Adrenal gland (tissue), 12 donors: ENCODE measurements around the gene EXTL1. TPM values are rescaled to one million over a fixed set of nuclear protein-coding genes. Genes with fewer than 3 reads are reported as not detected.

Source experiments
- DNase-seq, 7 donors: peaks; one replicate each; pipeline ENCODE4 v3.0.0-alpha.2; 2019 to 2020
- H3K27ac ChIP-seq, 5 donors: fragments of 200-600 bp; sonication (generic) in 4 of 5; 1 replicate in 3 of 5; 2 replicates in 2 of 5; pipeline versions ENCODE4 v1.5.1 to v1.8.0; 2016 to 2020; ENCODE audit warnings: mild to moderate bottlenecking in 1 of 5
- H3K27me3 ChIP-seq: fragments of 200-600 bp; 2 replicates; pipeline ENCODE4 v1.8.0; 2021
- H3K36me3 ChIP-seq, 2 donors: fragments of 200-600 bp; replicated peaks in 1 of 2; 1 replicate in 1 of 2; 2 replicates in 1 of 2; pipeline versions ENCODE4 v1.5.1 to v1.8.0; 2018 to 2022
- H3K4me1 ChIP-seq, 2 donors: fragments of 200-600 bp; replicated peaks in 1 of 2; 1 replicate in 1 of 2; 2 replicates in 1 of 2; pipeline versions ENCODE4 v1.5.1 to v1.8.0; 2018 to 2021
- H3K4me3 ChIP-seq, 4 donors: fragments of 200-600 bp; sonication (generic) in 3 of 4; one replicate each; pipeline ENCODE4 v1.5.1; 2016 to 2018
- H3K9me3 ChIP-seq, 3 donors: fragments of 200-600 bp; sonication (generic) in 1 of 3; replicated peaks in 1 of 3; 1 replicate in 2 of 3; 2 replicates in 1 of 3; pipeline versions ENCODE4 v1.5.1 to v1.8.0; 2016 to 2021
- POLR2A ChIP-seq, 2 donors: fragments of 450-650 bp; IDR thresholded peaks; one replicate each; pipeline ENCODE4 v1.6.1; 2017; ENCODE audit warnings: antibody characterized with exemption in 2 of 2, mild to moderate bottlenecking in 2 of 2, moderate library complexity in 1 of 2
- WGBS, 4 donors: extraction: QIAGEN DNeasy Blood & Tissue Kit in 2 of 4; methylation state at CpG; one replicate each; pipeline versions ENCODE4 v1.1.5 to v1.1.7; 2013 to 2017; 5-methylcytosine and 5-hydroxymethylcytosine counted together
- intact Hi-C, 2 donors: fragments of 100-400 bp; cut with DNase I; formaldehyde crosslinking; loops; one replicate each; pipeline versions ENCODE4 v1.14.1 to v1.15.0; 2022 to 2023
- polyA plus RNA-seq, 3 donors: library from polyadenylated mRNA; stranded (reverse); fragments of 200-250 nt in 2 of 3; fragments of 350-450 nt in 1 of 3; fragmentation: Illumina TruSeq in 1 of 3; extraction: RNeasy Lipid Tissue Mini Kit (QIAGEN cat#74804) in 1 of 3; gene quantifications; one replicate each; pipeline ENCODE4 v1.2.3, GENCODE V29; 2013 to 2014
- total RNA-seq, 9 donors: library from RNA; depleted of rRNA in 4 of 9; stranded (reverse); fragments of >200 nt in 4 of 9; fragments of 120-200 nt in 1 of 9; fragmentation: NEBNext Ultra II Directional in 1 of 9; extraction: Animal tissue kit (Norgen Biotek cat#: 25700) in 1 of 9; gene quantifications; one replicate each; pipeline versions ENCODE4 v1.1.0 to v1.2.4, GENCODE V29; 2013 to 2023
- TF ChIP-seq, protein P1 (sequence below), 6 experiments: fragments of 450-650 bp in 4 of 6; fragments of 200-600 bp in 2 of 6; sonication (generic) in 1 of 6; IDR thresholded peaks; 1 replicate in 5 of 6; 2 replicates in 1 of 6; pipeline versions ENCODE4 v1.5.1 to v1.8.0; 2016 to 2021; ENCODE audit warnings: antibody characterized with exemption in 6 of 6, mild to moderate bottlenecking in 2 of 6, moderate library complexity in 1 of 6
- donor health status: healthy with polysubstance abuse.
- donor health status: Bipolar disorder and iron deficiency.
- donor health status: DM: yes; HTN: yes; CAD: no.
- donor health status: DM: no; HTN: no; CAD: no.
- donor health status: DM: no; HTN: no; CAD: no.
- donor health status: DM: yes; HTN: yes; CAD: no.

The EXTL1 gene
- total and polyA plus RNA-seq, 12 donors = 0.31 to 6.5 (median 1.9) TPM

DNA sequence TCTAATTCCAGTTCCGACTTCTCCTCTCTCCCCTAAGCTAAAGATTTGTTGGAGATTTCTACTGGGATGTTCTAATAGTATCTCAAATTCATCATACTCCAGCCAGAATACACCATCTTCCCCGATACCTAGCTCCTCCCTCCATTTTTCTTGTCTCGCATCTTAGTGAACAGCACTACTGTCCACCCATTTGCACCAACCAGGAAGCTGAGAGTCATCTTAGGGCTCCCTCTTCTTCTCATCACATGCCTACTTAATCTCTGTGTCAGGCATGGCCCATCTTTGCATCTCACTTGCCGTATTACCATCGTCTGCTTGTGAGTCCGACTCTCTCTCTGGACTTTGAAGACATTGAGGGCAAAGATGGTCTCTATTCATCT, 49.4 kb downstream of the EXTL1 start:
- TF ChIP-seq, protein P1, sequence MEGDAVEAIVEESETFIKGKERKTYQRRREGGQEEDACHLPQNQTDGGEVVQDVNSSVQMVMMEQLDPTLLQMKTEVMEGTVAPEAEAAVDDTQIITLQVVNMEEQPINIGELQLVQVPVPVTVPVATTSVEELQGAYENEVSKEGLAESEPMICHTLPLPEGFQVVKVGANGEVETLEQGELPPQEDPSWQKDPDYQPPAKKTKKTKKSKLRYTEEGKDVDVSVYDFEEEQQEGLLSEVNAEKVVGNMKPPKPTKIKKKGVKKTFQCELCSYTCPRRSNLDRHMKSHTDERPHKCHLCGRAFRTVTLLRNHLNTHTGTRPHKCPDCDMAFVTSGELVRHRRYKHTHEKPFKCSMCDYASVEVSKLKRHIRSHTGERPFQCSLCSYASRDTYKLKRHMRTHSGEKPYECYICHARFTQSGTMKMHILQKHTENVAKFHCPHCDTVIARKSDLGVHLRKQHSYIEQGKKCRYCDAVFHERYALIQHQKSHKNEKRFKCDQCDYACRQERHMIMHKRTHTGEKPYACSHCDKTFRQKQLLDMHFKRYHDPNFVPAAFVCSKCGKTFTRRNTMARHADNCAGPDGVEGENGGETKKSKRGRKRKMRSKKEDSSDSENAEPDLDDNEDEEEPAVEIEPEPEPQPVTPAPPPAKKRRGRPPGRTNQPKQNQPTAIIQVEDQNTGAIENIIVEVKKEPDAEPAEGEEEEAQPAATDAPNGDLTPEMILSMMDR (IDR thresholded peaks at IDR 0.05) = no peak
- TF ChIP-seq POLR2A (IDR thresholded peaks at IDR 0.05) = no peak
- intact Hi-C loops = no loop called here
- Histone ChIP-seq H3K27me3 (peaks cover 35% of the 10 kb centered on the region), H3K4me3 (no peak overlapping the region), H3K27ac (no peak overlapping the region), H3K36me3 (no peaks in the 10 kb centered on the region), H3K9me3 (no peaks in the 10 kb centered on the region), H3K4me1 (no peaks in the 10 kb centered on the region)
- no peak for DNase-seq
- 89 to 91% (median 90%) methylated on average over 6 of the region's 6 CpGs for WGBS, 4 donors

DNA sequence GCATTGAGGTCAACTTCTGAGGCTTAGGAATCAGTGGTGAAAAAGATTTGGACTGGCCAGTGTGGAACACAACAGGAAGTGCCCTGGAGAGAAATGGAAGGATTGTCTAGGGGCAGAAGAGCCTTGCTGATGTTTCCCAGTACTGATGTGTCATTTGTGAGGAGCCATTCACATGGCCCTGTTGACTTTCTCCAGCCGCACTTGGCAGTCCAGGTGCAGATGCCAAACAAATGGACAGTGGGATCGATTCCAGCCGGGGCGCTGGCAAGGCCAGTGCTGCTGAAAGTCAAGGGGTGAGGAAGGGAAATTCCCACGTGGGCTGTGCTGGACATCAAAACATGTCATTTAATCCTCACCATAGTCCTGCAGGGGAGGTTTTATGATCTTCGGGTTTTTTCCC, 50.7 kb downstream of the EXTL1 start:
- TF ChIP-seq POLR2A (IDR thresholded peaks at IDR 0.05) = no peak
- TF ChIP-seq, protein P1 (IDR thresholded peaks at IDR 0.05) = no peak
- intact Hi-C loops = no loop called here
- peak in 3 of 7 donors; percentile 8 to 66 (median 32) for DNase-seq
- Histone ChIP-seq H3K27ac (no peak overlapping the region), H3K4me1 (no peaks in the 10 kb centered on the region), H3K9me3 (no peaks in the 10 kb centered on the region), H3K27me3 (peaks cover 36% of the 10 kb centered on the region), H3K4me3 (no peak overlapping the region), H3K36me3 (no peaks in the 10 kb centered on the region)
- WGBS, 4 donors = 20 to 40% (median 30%) methylated on average over 6 of the region's 6 CpGs

DNA sequence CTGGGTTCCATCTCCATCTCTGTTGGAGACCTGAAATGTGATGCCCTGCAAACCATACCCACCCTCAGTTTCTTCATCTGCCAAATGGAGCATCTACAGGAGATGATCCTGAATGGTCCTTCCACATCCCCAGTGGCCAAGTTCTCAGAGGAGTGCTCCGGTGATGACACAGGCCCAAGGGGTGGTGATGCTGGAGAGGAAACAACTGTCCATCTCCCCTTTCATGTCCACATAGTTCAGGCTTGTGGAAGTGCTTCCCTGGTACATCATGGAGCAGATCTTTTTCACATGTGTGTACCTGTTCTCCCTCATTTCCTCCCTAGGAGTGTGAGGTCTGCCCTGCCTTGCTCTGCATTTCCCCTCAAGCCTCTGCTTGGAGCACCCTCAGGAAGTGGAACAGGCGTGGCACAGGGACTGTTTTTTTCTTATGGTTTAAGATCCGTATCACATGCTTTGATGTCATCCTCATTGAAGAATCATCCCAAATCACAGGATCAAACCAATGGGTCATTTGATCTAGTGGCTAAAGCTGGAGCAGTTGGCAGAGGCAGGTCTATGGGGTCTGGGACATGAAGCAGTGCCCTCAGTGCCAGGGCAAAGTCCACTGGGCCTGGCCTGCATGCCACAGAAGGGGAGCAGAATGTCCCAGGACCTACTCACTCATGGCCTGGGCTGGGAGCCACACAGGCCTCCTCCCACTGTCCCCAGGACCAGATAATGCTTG, 54.0 kb downstream of the EXTL1 start:
- Histone ChIP-seq H3K27ac (no peak overlapping the region), H3K27me3 (peaks cover 36% of the 10 kb centered on the region), H3K4me1 (no peaks in the 10 kb centered on the region), H3K36me3 (no peaks in the 10 kb centered on the region), H3K9me3 (no peaks in the 10 kb centered on the region), H3K4me3 (no peak overlapping the region)
- no peak for DNase-seq
- no peak for TF ChIP-seq POLR2A (IDR thresholded peaks at IDR 0.05)
- TF ChIP-seq, protein P1 (IDR thresholded peaks at IDR 0.05) = no peak
- intact Hi-C loops = no loop called here
- 69 to 76% (median 74%) methylated on average over 3 of the region's 3 CpGs for WGBS, 4 donors

DNA sequence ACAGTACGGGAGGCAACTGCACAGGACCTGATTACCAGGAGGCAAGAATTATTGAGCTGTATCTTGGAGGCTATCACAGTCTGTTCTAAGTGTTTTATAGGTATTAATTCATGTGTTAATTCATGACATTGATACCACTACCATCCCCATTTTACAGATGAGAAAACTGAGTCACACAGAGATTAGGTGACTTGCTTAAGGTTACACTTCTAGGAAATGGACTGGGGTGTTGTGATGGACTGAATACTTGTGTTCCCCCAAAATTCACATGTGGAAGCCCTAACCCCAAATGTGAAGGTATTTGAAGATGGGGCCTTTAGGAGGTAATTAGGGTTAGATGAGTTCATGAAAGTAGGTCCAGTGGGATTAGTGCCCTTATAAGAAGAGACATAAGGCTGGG, 55.9 kb downstream of the EXTL1 start:
- 93 to 100% (median 100%) methylated on average over 1 of the region's 1 CpG for WGBS, 4 donors
- Histone ChIP-seq H3K4me3 (no peak overlapping the region), H3K36me3 (no peaks in the 10 kb centered on the region), H3K27me3 (peaks cover 21% of the 10 kb centered on the region), H3K4me1 (no peaks in the 10 kb centered on the region), H3K9me3 (no peaks in the 10 kb centered on the region), H3K27ac (no peak overlapping the region)
- TF ChIP-seq POLR2A (IDR thresholded peaks at IDR 0.05) = no peak
- TF ChIP-seq, protein P1 (IDR thresholded peaks at IDR 0.05) = no peak
- no peak for DNase-seq
- intact Hi-C loops = no loop called here
